ENCODE measurements around the gene SDHAF4. TPM values are rescaled to one million over a fixed set of nuclear protein-coding genes. Genes with fewer than 3 reads are reported as not detected.

Gene SDHAF4
- total and polyA plus RNA-seq, 2 of the 13 experiments (the other 11 are each of a cell fraction or from before 2014, with no cell fraction given): 7.5 to 10.8 TPM

DNA sequence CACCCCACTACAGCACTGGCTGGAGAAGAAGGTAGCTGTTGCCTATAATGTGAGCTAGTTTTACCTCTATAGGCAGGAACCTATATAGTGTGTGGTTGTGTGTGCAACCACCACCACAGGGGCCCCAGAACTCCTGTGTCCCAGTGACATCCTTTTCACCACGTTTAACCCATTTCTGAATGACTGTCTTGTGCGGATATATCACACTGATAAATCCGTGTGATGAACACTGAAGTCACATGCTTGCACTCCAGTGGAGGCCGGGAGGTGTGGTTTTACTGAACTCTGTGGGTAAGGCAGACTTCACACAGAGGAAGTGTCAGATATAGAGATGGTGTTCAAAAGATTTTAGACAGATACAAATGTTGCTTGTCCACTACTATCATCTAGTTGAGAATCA lies 32.5 kb downstream of the SDHAF4 start (continued):
- TF ChIP-seq, protein P1, sequence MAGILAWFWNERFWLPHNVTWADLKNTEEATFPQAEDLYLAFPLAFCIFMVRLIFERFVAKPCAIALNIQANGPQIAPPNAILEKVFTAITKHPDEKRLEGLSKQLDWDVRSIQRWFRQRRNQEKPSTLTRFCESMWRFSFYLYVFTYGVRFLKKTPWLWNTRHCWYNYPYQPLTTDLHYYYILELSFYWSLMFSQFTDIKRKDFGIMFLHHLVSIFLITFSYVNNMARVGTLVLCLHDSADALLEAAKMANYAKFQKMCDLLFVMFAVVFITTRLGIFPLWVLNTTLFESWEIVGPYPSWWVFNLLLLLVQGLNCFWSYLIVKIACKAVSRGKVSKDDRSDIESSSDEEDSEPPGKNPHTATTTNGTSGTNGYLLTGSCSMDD (CRISPR knock-in tag; IDR thresholded peaks at IDR 0.05): no peak
- TF ChIP-seq ZNF335 (CRISPR knock-in tag; IDR thresholded peaks at IDR 0.05) (no peak), KLF13 (CRISPR knock-in tag; IDR thresholded peaks at IDR 0.05) (no peak), ZSCAN31 (CRISPR knock-in tag; IDR thresholded peaks at IDR 0.05; ENCODE audit: low read depth) (no peak), ZNF776 (CRISPR knock-in tag; IDR thresholded peaks at IDR 0.05) (no peak), ETV6 (CRISPR knock-in tag; conservative IDR thresholded peaks at IDR 0.05) (no peak), ZNF557 (CRISPR knock-in tag; IDR thresholded peaks at IDR 0.05) (no peak), TCF7L2 (IDR thresholded peaks at IDR 0.05; ENCODE audit: low read depth, low read length) (no peak)
- TF ChIP-seq, protein P2, sequence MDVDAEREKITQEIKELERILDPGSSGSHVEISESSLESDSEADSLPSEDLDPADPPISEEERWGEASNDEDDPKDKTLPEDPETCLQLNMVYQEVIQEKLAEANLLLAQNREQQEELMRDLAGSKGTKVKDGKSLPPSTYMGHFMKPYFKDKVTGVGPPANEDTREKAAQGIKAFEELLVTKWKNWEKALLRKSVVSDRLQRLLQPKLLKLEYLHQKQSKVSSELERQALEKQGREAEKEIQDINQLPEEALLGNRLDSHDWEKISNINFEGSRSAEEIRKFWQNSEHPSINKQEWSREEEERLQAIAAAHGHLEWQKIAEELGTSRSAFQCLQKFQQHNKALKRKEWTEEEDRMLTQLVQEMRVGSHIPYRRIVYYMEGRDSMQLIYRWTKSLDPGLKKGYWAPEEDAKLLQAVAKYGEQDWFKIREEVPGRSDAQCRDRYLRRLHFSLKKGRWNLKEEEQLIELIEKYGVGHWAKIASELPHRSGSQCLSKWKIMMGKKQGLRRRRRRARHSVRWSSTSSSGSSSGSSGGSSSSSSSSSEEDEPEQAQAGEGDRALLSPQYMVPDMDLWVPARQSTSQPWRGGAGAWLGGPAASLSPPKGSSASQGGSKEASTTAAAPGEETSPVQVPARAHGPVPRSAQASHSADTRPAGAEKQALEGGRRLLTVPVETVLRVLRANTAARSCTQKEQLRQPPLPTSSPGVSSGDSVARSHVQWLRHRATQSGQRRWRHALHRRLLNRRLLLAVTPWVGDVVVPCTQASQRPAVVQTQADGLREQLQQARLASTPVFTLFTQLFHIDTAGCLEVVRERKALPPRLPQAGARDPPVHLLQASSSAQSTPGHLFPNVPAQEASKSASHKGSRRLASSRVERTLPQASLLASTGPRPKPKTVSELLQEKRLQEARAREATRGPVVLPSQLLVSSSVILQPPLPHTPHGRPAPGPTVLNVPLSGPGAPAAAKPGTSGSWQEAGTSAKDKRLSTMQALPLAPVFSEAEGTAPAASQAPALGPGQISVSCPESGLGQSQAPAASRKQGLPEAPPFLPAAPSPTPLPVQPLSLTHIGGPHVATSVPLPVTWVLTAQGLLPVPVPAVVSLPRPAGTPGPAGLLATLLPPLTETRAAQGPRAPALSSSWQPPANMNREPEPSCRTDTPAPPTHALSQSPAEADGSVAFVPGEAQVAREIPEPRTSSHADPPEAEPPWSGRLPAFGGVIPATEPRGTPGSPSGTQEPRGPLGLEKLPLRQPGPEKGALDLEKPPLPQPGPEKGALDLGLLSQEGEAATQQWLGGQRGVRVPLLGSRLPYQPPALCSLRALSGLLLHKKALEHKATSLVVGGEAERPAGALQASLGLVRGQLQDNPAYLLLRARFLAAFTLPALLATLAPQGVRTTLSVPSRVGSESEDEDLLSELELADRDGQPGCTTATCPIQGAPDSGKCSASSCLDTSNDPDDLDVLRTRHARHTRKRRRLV (CRISPR knock-in tag; IDR thresholded peaks at IDR 0.05): no peak

Data from HepG2 (cell line).